LNCAP (cell line): ENCODE data around the gene CDCA5.
A peak's percentile ranks its signal among the peaks of the same experiment; 100 is the strongest.

Source experiments
- CTCF ChIP-seq: fragments of 450-650 bp; IDR thresholded peaks from 2 replicates; pipeline ENCODE4 v1.5.1; 2017; ENCODE audit warnings: mild to moderate bottlenecking

The CDCA5 gene

GRCh38 chr11:65083134-65083833 lies 556 bp downstream of the CDCA5 start:
- no peak for TF ChIP-seq CTCF

- TF ChIP-seq CTCF, result no peak
Observed at GRCh38 chr11:65078786-65079342, 5.0 kb downstream of the CDCA5 start.

- peak; percentile 61 for TF ChIP-seq CTCF
Observed at GRCh38 chr11:65078151-65078550, 5.7 kb downstream of the CDCA5 start.

GRCh38 chr11:65077451-65077850 lies 6.4 kb downstream of the CDCA5 start:
- TF ChIP-seq CTCF, result no peak

- no peak for TF ChIP-seq CTCF
Observed at GRCh38 chr11:65072631-65072966, 11.2 kb downstream of the CDCA5 start.

- TF ChIP-seq CTCF, result no peak
Observed at GRCh38 chr11:65071907-65072630, 11.8 kb downstream of the CDCA5 start.

GRCh38 chr11:65069217-65069616 lies 14.6 kb downstream of the CDCA5 start:
- no peak for TF ChIP-seq CTCF
